HG03378 (cell line): Measurements from ENCODE around the gene TMPRSS6.
"Not testable (repeated sequence)": the region's sequence is repeated elsewhere in the genome, so short reads cannot be mapped to it uniquely, and the experiment has no call there.

Experiments
- ATAC-seq: cut with Tn5 transposase; IDR thresholded peaks from one replicate; pipeline ENCODE4 v1.9.1; 2021; ENCODE audit warnings: mild to moderate bottlenecking, moderate library complexity; ENCODE audit not compliant: unreplicated experiment

TMPRSS6 gene

DNA sequence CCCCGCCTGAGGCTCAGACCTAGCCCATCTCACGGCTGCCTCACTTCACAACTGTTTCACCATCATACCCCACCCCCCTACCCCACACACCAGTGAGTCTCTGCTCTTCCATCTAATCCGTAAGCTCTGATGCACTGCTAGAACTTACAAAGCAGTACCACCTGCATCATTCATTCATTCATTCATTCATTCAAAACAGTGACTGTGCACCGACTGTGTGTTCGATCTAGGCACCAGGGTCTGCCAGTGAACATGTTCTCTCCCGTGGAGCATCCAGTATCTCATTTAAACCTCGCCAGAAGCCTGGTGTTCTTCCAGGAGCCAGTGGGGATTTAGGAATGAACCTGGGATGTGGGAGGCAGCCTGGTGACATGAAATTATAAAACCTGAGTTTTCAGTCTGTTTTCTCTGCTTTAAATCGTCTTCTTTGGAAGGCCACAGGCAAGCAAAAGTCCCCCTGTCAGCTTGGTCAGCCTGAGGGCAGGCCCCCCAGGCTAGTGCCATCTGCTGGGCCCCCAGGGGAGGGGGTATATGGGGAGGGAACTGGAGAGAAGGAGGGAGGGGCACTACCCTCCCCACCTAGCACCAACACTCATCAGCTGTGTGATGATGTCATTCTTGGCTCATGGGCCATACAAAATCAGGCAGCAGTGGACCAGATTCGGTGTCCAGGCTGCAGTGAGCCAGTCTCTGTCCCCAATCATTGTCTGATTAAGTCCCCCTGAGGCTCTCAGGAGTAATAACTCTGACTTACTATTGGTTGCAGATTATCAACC, 18.4 kb downstream of the TMPRSS6 start:
- ATAC-seq, result no peak

DNA sequence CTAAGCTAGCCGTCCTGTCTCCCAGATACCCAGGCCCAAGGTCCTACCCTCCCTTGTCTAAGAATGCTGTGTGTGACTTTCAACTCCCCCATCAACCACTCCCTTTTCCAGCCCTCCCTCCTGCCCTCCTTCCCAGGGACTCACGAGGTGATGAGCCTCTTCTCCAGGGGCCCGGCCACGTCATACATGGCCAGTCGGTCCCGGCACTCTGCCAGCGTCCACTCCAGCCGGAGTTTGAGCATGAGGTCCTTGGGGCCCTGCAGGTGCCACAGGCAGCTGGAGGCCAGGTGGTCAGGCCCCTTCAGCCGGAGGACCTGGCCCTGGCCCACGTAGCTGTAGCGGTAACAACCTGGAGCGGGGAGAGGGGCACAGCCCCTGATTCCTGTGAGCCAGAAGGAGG, 20.1 kb downstream of the TMPRSS6 start:
- no peak for ATAC-seq

- no peak for ATAC-seq
These were observed 20.6 kb downstream of the TMPRSS6 start for GRCh38 chr22:37088750-37089408.

DNA sequence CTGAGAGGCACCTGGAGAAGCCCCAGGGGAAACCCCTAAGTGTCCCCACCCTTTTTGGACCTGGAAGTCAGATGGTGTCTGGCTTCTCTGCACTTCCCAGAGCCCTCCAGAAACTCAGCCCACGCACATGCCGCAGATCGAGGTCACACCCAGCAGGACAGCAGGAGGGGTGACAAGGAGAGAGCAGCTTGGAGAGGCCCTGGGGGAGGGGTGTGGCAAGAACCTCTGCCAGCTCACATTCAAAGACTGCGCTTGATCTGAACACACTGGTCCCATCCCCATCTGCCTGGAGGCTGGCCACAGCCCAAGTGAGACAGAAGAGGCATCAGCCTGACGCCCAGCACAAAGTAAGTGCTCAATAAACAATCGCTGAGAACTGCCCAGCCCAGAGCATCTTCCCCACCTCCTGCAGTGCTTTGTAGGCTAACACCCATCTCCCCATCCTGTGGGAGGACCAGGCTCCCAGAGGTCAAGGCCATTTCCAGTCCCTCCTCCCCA, 21.4 kb downstream of the TMPRSS6 start:
- no peak for ATAC-seq

DNA sequence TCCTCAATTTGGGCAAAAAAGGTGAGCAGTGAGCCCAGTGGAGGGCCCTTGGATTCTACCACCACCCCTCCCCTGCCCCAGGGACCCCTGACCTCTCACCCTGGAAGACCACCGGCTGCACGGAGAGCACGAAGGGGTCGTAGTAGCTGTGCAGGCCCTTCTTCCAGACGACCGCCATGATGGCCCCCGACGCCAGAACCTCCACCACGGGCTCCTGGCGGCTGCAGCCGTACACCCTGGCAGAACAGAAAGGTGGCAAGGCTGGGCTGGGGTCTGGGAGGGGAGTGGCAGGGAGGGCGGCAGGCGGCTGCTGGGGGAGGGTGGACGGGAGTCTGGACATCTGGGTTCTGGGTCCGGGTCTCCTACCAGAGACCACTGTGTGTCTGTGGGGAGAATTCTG, 23.3 kb downstream of the TMPRSS6 start:
- no peak for ATAC-seq

- ATAC-seq, result no peak
These were observed 25.1 kb downstream of the TMPRSS6 start for GRCh38 chr22:37084385-37084784.

DNA sequence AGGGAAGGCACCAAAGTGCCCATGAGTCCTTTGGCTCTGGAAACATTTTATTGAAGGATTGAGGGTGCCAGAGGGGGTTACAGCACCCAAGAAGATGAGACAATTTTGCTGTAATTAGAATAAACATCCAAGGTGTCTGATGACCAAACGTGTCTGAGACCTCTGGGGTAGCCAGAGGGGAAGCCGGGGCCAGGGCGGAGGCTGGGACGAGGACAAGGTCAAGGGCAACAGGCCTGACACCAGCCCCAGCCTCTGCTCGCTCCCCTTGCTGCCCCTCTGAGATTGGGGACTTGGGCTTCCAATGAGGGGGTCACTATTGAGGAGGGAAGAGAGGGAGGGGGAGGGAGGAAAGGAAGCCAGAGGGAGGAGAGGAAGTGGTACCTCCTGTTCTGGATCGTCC, 25.6 kb downstream of the TMPRSS6 start:
- no peak for ATAC-seq

DNA sequence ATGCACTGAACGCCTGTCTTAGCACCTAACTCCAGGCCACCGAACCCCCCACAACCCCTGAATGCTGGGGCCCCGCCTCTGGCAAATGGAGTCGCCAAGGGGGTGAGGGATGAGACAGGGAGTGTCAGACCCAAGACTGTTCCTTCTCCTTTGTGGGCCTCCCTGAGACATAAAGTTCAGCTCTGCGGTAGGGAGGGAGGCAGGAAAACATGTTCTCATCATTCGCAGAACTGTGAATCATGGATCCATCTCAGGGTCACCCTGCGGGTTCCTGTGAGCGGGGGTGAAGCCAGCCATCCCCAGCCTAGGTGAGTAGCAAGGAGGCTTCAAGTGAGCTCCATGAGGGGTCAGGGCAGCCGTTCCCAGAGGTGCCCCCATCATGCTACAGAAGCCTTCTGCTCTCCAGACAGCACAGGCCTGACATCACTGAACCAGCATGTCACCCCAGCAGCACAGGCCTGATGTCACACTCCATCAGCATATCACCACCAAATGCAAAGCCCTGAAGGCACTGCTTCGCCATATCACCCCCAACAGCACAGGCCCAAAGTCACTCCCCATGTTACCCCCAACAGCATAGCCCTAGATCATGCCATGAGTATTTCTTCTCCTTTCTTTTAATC, 27.2 kb downstream of the TMPRSS6 start:
- no peak for ATAC-seq

DNA sequence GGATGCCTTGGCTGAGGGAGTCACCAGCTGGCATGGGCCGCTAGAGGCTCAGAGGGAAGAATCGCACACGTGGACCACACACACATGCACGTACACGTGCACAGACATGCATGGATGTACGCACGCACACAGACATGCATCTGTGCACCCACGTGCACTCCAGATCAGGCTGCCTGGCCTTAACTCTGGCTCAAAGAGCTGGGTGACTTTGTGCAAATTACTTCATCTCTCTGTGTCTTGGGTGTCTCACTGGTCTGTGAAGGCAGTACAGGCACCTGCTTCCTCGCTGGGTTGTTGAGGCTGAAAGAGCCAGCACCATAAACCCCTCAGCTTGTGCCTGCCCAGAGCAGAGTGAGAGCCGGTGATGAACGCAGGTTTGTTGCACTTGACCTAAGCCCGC, 28.7 kb downstream of the TMPRSS6 start:
- ATAC-seq, result no peak

GRCh38 chr22:37080438-37080837, 29.1 kb downstream of the TMPRSS6 start:
- ATAC-seq, result no peak

DNA sequence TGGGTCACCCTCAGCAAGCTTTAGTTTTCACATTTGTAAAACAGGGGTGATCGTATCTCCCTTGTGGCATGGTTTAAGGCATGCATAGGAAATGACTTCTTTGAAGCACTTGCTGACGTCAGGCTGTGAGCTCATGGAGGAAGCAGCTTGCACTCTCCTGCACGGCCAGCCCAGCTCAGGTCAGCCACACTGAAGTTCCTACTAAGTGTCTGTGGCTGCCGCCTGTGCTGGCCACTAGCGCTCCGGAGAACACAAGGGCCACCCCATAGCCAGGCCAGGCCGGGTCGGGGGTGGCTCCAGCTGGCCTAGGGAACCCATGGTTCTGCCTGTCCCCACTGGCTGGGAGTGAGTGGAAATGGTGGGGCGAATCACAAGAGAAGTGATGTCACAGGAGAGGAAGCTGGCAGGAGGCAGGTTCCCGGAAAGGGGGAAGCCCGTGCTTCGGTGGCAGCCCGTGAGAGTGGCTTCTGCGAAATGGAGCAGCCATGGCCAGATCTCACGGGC, 29.8 kb downstream of the TMPRSS6 start:
- ATAC-seq, result no peak

DNA sequence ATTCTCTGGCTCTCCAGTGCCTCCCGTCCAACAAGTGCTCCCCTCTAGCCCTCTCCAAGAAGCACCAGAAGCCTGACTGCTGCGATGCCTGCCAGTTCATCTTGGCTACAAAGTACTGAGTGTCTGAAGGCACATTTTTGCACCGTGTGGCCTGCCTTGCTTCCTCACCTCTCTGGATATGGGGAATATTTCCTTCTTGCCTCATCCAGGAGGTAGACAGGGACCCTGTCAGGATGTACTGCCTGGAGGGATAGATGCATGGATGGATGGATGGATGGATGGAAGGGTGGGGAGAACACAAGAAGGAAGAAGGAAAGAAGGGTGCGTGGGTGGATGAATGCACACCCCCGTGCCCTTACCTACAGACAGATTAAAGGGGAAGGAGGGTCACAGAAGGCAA, 30.4 kb downstream of the TMPRSS6 start:
- ATAC-seq, result no peak

GRCh38 chr22:37077802-37078448, 31.6 kb downstream of the TMPRSS6 start:
- ATAC-seq, result no peak

DNA sequence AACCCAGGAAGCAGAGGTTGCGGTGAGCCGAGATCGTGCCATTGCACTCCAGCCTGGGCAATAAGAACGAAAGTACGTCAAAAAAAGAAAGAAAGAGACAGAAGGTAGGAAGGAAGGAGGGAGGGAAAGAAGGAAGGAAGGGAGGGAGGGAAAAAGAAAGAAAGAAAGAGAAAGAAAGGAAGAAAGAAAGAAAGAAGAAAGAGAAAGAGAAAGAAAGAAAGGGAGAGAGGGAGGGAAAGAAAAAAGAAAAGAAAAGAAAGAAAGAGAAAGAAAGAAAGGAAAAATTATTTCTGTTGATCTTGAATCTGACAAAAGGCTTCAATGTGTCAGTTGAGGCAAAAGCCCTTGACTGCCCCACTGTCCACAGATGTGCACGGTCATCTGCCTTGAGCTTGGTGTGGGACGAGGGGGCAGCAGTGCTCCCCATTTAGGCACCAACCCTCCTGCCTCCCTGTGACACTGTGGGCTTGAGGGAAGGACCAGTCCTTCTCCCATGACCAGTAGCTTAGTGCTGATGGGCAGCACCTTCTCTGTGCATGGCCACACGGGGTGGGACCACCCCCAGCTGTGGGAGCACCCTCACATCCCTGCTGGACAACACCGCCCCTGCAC, 33.6 kb downstream of the TMPRSS6 start:
- ATAC-seq, result no peak

- no peak for ATAC-seq
These were observed 34.5 kb downstream of the TMPRSS6 start for GRCh38 chr22:37075046-37075445.

DNA sequence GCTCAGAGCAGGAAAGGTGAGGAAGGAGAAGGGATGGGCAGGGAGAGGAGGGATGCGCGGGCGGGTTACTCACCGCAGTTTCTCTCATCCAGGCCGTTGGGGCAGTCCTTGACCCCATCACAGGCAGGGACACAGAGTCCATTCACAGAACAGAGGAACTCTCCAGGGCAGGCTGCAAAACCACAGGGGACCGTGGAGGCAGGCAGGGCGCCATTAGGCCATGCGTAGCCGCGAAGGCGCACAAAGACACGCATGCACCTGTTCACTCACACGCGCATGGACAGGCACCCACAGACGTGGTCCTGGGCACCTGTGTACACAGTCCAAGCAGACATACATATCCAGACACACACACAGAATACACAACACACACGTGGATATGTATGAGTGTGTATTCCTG, 35.0 kb downstream of the TMPRSS6 start:
- ATAC-seq, result no peak

GRCh38 chr22:37072673-37073072, 36.8 kb downstream of the TMPRSS6 start:
- no peak for ATAC-seq

- ATAC-seq, result not testable (repeated sequence)
These were observed 37.5 kb downstream of the TMPRSS6 start for GRCh38 chr22:37071850-37072592.

GRCh38 chr22:37070744-37071143, 38.8 kb downstream of the TMPRSS6 start:
- no peak for ATAC-seq

DNA sequence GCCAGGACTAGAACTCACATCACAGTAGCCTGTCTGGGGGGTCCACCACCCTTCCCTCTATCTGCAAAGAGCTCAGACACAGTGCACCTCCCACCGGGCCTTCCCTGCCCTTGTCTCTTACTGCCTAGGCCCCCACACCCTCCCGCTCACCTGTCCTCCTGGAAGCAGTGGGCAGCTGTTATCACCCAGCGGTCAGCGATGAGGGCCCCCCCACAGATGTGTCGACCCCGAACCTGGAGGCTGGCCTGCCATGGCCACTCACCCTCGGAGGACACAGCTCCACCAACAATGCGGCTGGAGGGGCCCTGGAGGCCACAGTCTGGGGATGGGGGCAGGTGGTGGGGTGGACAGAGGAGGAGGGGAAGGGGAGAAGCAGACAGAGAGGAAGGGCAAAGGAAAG, 39.2 kb downstream of the TMPRSS6 start:
- no peak for ATAC-seq
